Measurements from ENCODE around the gene ASB13. TPM values are rescaled to one million over a fixed set of nuclear protein-coding genes. Genes with fewer than 3 reads are reported as not detected.

The ASB13 gene
- polyA plus RNA-seq, 3 donors, result 13.3 to 44.1 (median 37.8) TPM

- Histone ChIP-seq H3K4me3 (replicated peaks in 1 of 3; ENCODE audit: low read depth in 2 of 3, low read length in 3 of 3) (no peak overlapping the region), H3K4me1 (ENCODE audit: control insufficient read depth in 1 of 2, insufficient read depth in 2 of 2, low read length in 2 of 2) (no peaks in the 10 kb centered on the region), H3K9me3 (replicated peaks in 1 of 2; ENCODE audit: control insufficient read depth in 1 of 2, insufficient read depth in 1 of 2, low read length in 2 of 2) (no peaks in the 10 kb centered on the region), H3K79me2 (ENCODE audit: insufficient read depth, low read length) (no peaks in the 10 kb centered on the region), H3K9ac (ENCODE audit: insufficient read depth, low read length, poor library complexity, severe bottlenecking) (no peak overlapping the region), H3K36me3 (replicated peaks in 1 of 2; ENCODE audit: control insufficient read depth in 1 of 2, insufficient read depth in 2 of 2, low read length in 2 of 2) (no peaks in the 10 kb centered on the region), H2AFZ (ENCODE audit: insufficient read depth, low read depth, low read length, poor library complexity, severe bottlenecking) (no peak overlapping the region), H3K4me2 (replicated peaks; ENCODE audit: extremely low read depth, low read length, poor library complexity, severe bottlenecking) (no peak overlapping the region), H3K27ac (ENCODE audit: low read depth in 1 of 2, low read length in 2 of 2) (no peak overlapping the region), H3K27me3 (ENCODE audit: control insufficient read depth in 2 of 2, insufficient read depth in 2 of 2, low read length in 2 of 2) (no peaks in the 10 kb centered on the region), H4K20me1 (ENCODE audit: insufficient read depth, low read length) (no peaks in the 10 kb centered on the region)
- Mint-ChIP-seq H3K27me3 (ENCODE audit: low read depth in 3 of 3) (peaks cover 7 to 9% (median 9%) of the 10 kb centered on the region in 3 donors), H3K27ac (no peak overlapping the region), H3K36me3 (no peaks in the 10 kb centered on the region), H3K4me3 (peak overlapping the region in 1 of 2 donors; percentile 11), H3K4me1 (peaks cover 4% of the 10 kb centered on the region), H3K9me3 (no peaks in the 10 kb centered on the region)
- TF ChIP-seq CTCF (IDR thresholded peaks at IDR 0.05), result no peak
- no peak for DNase-seq
- 91% methylated on average over 6 of the region's 11 CpGs for WGBS (ENCODE audit: insufficient coverage)
- intact Hi-C loops (cut with micrococcal nuclease), result no loop called here
Measured at GRCh38 chr10:5609952-5610616, 56.3 kb downstream of the ASB13 start.

GRCh38 chr10:5608608-5609220 lies 57.7 kb downstream of the ASB13 start:
- Histone ChIP-seq H3K9me3 (replicated peaks in 1 of 2; ENCODE audit: control insufficient read depth in 1 of 2, insufficient read depth in 1 of 2, low read length in 2 of 2) (no peaks in the 10 kb centered on the region), H3K4me1 (ENCODE audit: control insufficient read depth in 1 of 2, insufficient read depth in 2 of 2, low read length in 2 of 2) (no peaks in the 10 kb centered on the region), H3K4me3 (replicated peaks in 1 of 3; ENCODE audit: low read depth in 2 of 3, low read length in 3 of 3) (no peak overlapping the region), H3K27me3 (ENCODE audit: control insufficient read depth in 2 of 2, insufficient read depth in 2 of 2, low read length in 2 of 2) (no peaks in the 10 kb centered on the region), H3K4me2 (replicated peaks; ENCODE audit: extremely low read depth, low read length, poor library complexity, severe bottlenecking) (no peak overlapping the region), H2AFZ (ENCODE audit: insufficient read depth, low read depth, low read length, poor library complexity, severe bottlenecking) (no peak overlapping the region), H3K9ac (ENCODE audit: insufficient read depth, low read length, poor library complexity, severe bottlenecking) (no peak overlapping the region), H3K79me2 (ENCODE audit: insufficient read depth, low read length) (no peaks in the 10 kb centered on the region), H4K20me1 (ENCODE audit: insufficient read depth, low read length) (no peaks in the 10 kb centered on the region), H3K27ac (ENCODE audit: low read depth in 1 of 2, low read length in 2 of 2) (no peak overlapping the region), H3K36me3 (replicated peaks in 1 of 2; ENCODE audit: control insufficient read depth in 1 of 2, insufficient read depth in 2 of 2, low read length in 2 of 2) (no peaks in the 10 kb centered on the region)
- WGBS (ENCODE audit: insufficient coverage), result 93% methylated on average over 10 of the region's 12 CpGs
- H3K9me3 Mint-ChIP-seq, result peaks cover 0 to 2% (median 0%) of the 10 kb centered on the region in 7 donors
- no peaks in the 10 kb centered on the region for H3K36me3 Mint-ChIP-seq
- intact Hi-C loops (cut with micrococcal nuclease), result no loop called here
- H3K4me3 Mint-ChIP-seq, result no peak overlapping the region
- peak overlapping the region in 1 of 7 donors; percentile 58 for H3K27ac Mint-ChIP-seq
- no peak for TF ChIP-seq CTCF (IDR thresholded peaks at IDR 0.05)
- peaks cover 7 to 9% (median 9%) of the 10 kb centered on the region in 3 donors for H3K27me3 Mint-ChIP-seq (ENCODE audit: low read depth in 3 of 3)
- H3K4me1 Mint-ChIP-seq, result peaks cover 6% of the 10 kb centered on the region
- DNase-seq, result no peak

All from CD14-positive monocyte (primary cell).